ENCODE measurements around the gene NUCB1. TPM values are rescaled to one million over a fixed set of nuclear protein-coding genes. Genes with fewer than 3 reads are reported as not detected.
"Not testable (repeated sequence)": the region's sequence is repeated elsewhere in the genome, so short reads cannot be mapped to it uniquely, and the experiment has no call there.

The NUCB1 gene
- total RNA-seq, 2 donors from 2014 or later = 432 to 441 TPM

- no peak for DNase-seq (ENCODE audit: low spot score)
- Histone ChIP-seq H3K4me1 (replicated peaks) (no peaks in the 10 kb centered on the region), H3K9me3 (no peaks in the 10 kb centered on the region), H3K36me3 (peaks cover 0 to 15% of the 10 kb centered on the region in 2 donors), H3K27ac (no peak overlapping the region), H3K4me3 (no peak overlapping the region), H3K27me3 (replicated peaks; ENCODE audit: insufficient read depth) (no peaks in the 10 kb centered on the region)
- intact Hi-C loops (cut with DNase I) = no loop called here
- TF ChIP-seq POLR2A (IDR thresholded peaks at IDR 0.05) (no peak), POLR2AphosphoS5 (IDR thresholded peaks at IDR 0.05) (peak; percentile 6), CTCF (IDR thresholded peaks at IDR 0.05) (no peak)
- WGBS = 88% methylated on average over 9 of the region's 9 CpGs
These were observed 13.2 kb downstream of the NUCB1 start for GRCh38 chr19:48913114-48913889.

DNA sequence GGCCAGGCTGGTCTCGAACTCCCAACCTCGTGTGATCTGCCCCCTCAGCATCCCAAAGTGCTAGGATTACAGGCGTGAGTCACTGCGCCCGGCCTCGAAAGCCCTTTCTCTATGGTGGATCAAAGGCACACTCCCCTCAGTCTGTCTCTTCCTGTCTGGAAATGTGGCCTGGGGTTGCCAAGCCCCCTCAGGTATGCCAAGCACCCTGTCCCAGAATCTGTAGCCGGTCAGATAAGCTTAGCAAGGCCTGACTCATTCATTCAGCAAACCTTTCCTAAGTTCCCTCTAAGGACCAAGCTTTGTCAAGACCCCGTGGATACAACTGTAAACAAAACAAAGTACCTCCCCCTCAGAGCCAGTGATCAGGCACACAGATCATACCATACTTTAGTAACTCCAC, 14.1 kb downstream of the NUCB1 start:
- Histone ChIP-seq H3K4me1 (replicated peaks) (no peaks in the 10 kb centered on the region), H3K27me3 (replicated peaks; ENCODE audit: insufficient read depth) (no peaks in the 10 kb centered on the region), H3K27ac (no peak overlapping the region), H3K9me3 (no peaks in the 10 kb centered on the region), H3K36me3 (peaks cover 0 to 15% of the 10 kb centered on the region in 2 donors), H3K4me3 (no peak overlapping the region)
- DNase-seq (ENCODE audit: low spot score) = no peak
- 96% methylated on average over 8 of the region's 8 CpGs for WGBS
- intact Hi-C loops (cut with DNase I) = no loop called here
- TF ChIP-seq POLR2AphosphoS5 (IDR thresholded peaks at IDR 0.05) (no peak), CTCF (IDR thresholded peaks at IDR 0.05) (no peak), POLR2A (IDR thresholded peaks at IDR 0.05) (no peak)

- Histone ChIP-seq H3K27me3 (replicated peaks; ENCODE audit: insufficient read depth) (no peaks in the 10 kb centered on the region), H3K4me3 (no peak overlapping the region), H3K9me3 (no peaks in the 10 kb centered on the region), H3K4me1 (replicated peaks) (no peaks in the 10 kb centered on the region), H3K36me3 (peaks cover 0 to 15% of the 10 kb centered on the region in 2 donors), H3K27ac (peak overlapping the region; percentile 42 to 57)
- no peak for DNase-seq (ENCODE audit: low spot score)
- WGBS = 67% methylated on average over 8 of the region's 8 CpGs
- TF ChIP-seq CTCF (IDR thresholded peaks at IDR 0.05) (no peak), POLR2AphosphoS5 (IDR thresholded peaks at IDR 0.05) (peak; percentile 61), POLR2A (IDR thresholded peaks at IDR 0.05) (no peak)
- intact Hi-C loops (cut with DNase I) = no loop called here
These were observed 15.6 kb downstream of the NUCB1 start for GRCh38 chr19:48915757-48916156.

- Histone ChIP-seq H3K9me3 (no peaks in the 10 kb centered on the region), H3K27me3 (replicated peaks; ENCODE audit: insufficient read depth) (no peaks in the 10 kb centered on the region), H3K4me1 (replicated peaks) (no peaks in the 10 kb centered on the region), H3K27ac (no peak overlapping the region), H3K4me3 (no peak overlapping the region), H3K36me3 (peaks cover 0 to 9% of the 10 kb centered on the region in 2 donors)
- intact Hi-C loops (cut with DNase I) = no loop called here
- 88% methylated on average over 6 of the region's 6 CpGs for WGBS
- TF ChIP-seq CTCF (IDR thresholded peaks at IDR 0.05) (no peak), POLR2A (IDR thresholded peaks at IDR 0.05) (no peak), POLR2AphosphoS5 (IDR thresholded peaks at IDR 0.05) (no peak)
- DNase-seq (ENCODE audit: low spot score) = no peak
These were observed 18.0 kb downstream of the NUCB1 start for GRCh38 chr19:48918071-48918470.

DNA sequence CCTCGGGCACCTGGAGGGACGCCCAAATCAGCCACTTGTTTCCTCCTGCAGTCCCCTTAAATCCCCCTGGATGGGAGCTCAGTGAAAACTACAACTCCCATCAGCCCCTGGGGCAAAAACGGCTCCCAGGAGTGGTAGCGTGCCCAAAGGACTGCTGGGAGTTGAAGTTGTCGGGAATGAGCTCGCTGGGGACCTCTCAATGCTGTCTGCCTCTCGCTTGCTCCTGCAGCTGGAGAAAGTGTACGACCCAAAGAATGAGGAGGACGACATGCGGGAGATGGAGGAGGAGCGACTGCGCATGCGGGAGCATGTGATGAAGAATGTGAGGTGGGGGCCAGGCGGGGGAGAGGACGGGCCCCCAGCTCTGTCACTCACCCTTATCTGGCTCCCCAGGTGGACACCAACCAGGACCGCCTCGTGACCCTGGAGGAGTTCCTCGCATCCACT, 18.7 kb downstream of the NUCB1 start:
- Histone ChIP-seq H3K4me1 (replicated peaks) (no peaks in the 10 kb centered on the region), H3K4me3 (no peak overlapping the region), H3K27ac (no peak overlapping the region), H3K36me3 (peaks cover 0 to 1% of the 10 kb centered on the region in 2 donors), H3K9me3 (no peaks in the 10 kb centered on the region), H3K27me3 (replicated peaks; ENCODE audit: insufficient read depth) (no peaks in the 10 kb centered on the region)
- TF ChIP-seq POLR2AphosphoS5 (IDR thresholded peaks at IDR 0.05) (no peak), POLR2A (IDR thresholded peaks at IDR 0.05) (no peak), CTCF (IDR thresholded peaks at IDR 0.05) (no peak)
- no peak for DNase-seq (ENCODE audit: low spot score)
- WGBS = 87% methylated on average over 18 of the region's 18 CpGs
- intact Hi-C loops (cut with DNase I) = no loop called here

GRCh38 chr19:48919271-48919670, 19.2 kb downstream of the NUCB1 start:
- DNase-seq (ENCODE audit: low spot score); H3K27ac ChIP-seq; H3K4me1 ChIP-seq (replicated peaks); H3K36me3 ChIP-seq; H3K4me3 ChIP-seq; H3K27me3 ChIP-seq (replicated peaks; ENCODE audit: insufficient read depth); intact Hi-C loops (cut with DNase I); H3K9me3 ChIP-seq: not testable (repeated sequence)
- 94% methylated on average over 8 of the region's 8 CpGs for WGBS
